IMR-90 (cell line): ENCODE results near the gene TENM4. TPM values are rescaled to one million over a fixed set of nuclear protein-coding genes. Genes with fewer than 3 reads are reported as not detected.
A peak's percentile ranks its signal among the peaks of the same experiment; 100 is the strongest.

Experiments used
- ATAC-seq: fragments of 200-7000 bp; cut with Tn5 transposase; 2 replicates; pipeline ENCODE4 v1.9.1; 2020; ENCODE audit warnings: low read depth, mild to moderate bottlenecking, moderate library complexity
- BruUV-seq: library from RNA; stranded (reverse); fragments of 400-500 nt; replicated peaks from 2 replicates; lab custom pipeline; 2021; lab: Mats Ljungman, UMichigan
- CTCF ChIA-PET: fragments of 300-600 bp; formaldehyde crosslinking; extraction: SDS; loops from one replicate; lab custom pipeline; 2021; ENCODE audit warnings: antibody characterized with exemption; lab: Yijun Ruan, JAX
- POLR2A ChIA-PET: fragments of 300-600 bp; sonication (Branson Sonifier 250); formaldehyde crosslinking; loops from one replicate; lab custom pipeline; 2022; ENCODE audit warnings: antibody characterized with exemption; ENCODE audit not compliant: unreplicated experiment; lab: Charles Lee
- DNase-seq: peaks from one replicate; pipeline ENCODE4 v3.0.0; 2013
- H2AFZ ChIP-seq: replicated peaks from 2 replicates; pipeline ENCODE3; 2013; ENCODE audit warnings: low read length, mild to moderate bottlenecking; ENCODE audit not compliant: poor library complexity
- H2AK5ac ChIP-seq: 2 replicates; pipeline ENCODE4 v1.6.1; 2013; ENCODE audit warnings: low read depth, low read length, inconsistent platforms
- H2AK9ac ChIP-seq: replicated peaks from 2 replicates; pipeline ENCODE3; 2013; ENCODE audit warnings: mild to moderate bottlenecking, low read depth, low read length, moderate library complexity; ENCODE audit not compliant: poor library complexity
- H2BK120ac ChIP-seq: 2 replicates; pipeline ENCODE4 v1.6.1; 2013; ENCODE audit warnings: low read depth, low read length, inconsistent platforms
- H2BK15ac ChIP-seq: 3 replicates; pipeline ENCODE4 v1.6.1; 2013; ENCODE audit warnings: low read depth, low read length, inconsistent platforms
- H2BK20ac ChIP-seq: 2 replicates; pipeline ENCODE4 v1.6.1; 2013; ENCODE audit warnings: low read depth, mild to moderate bottlenecking, inconsistent platforms, low read length, moderate library complexity
- H2BK5ac ChIP-seq: 2 replicates; pipeline ENCODE4 v1.6.1; 2013; ENCODE audit warnings: mild to moderate bottlenecking, low read depth, low read length, inconsistent platforms; ENCODE audit not compliant: poor library complexity, severe bottlenecking
- H3K14ac ChIP-seq: replicated peaks from 2 replicates; pipeline ENCODE4 v1.6.1; 2013; ENCODE audit warnings: low read depth, low read length, inconsistent platforms
- H3K18ac ChIP-seq: 2 replicates; pipeline ENCODE4 v1.6.1; 2013; ENCODE audit warnings: low read depth, low read length, control low read depth
- H3K23ac ChIP-seq: 2 replicates; pipeline ENCODE4 v1.6.1; 2013; ENCODE audit warnings: low read depth, low read length, inconsistent platforms
- H3K27ac ChIP-seq: 2 replicates; pipeline ENCODE4 v1.5.1; 2013; ENCODE audit warnings: mild to moderate bottlenecking, control low read depth, low read length; ENCODE audit not compliant: insufficient read depth
- H3K27me3 ChIP-seq: 2 replicates; pipeline ENCODE4 v1.6.1; 2013; ENCODE audit warnings: low read length; ENCODE audit not compliant: control insufficient read depth, insufficient read depth
- H3K36me3 ChIP-seq: 2 replicates; pipeline ENCODE4 v1.6.1; 2013; ENCODE audit warnings: low read length, mixed read lengths; ENCODE audit not compliant: control insufficient read depth, insufficient read depth
- H3K4ac ChIP-seq: 2 replicates; pipeline ENCODE4 v1.6.1; 2013; ENCODE audit warnings: low read depth, low read length, inconsistent platforms
- H3K4me1 ChIP-seq: 2 replicates; pipeline ENCODE4 v1.6.1; 2013; ENCODE audit warnings: low read length, mixed read lengths; ENCODE audit not compliant: control insufficient read depth, insufficient read depth
- H3K4me2 ChIP-seq: 2 replicates; pipeline ENCODE4 v1.6.1; 2013; ENCODE audit warnings: low read depth, mild to moderate bottlenecking, control low read depth, low read length, moderate library complexity
- H3K4me3 ChIP-seq: 2 replicates; pipeline ENCODE4 v1.5.1; 2013; ENCODE audit warnings: low read depth, mild to moderate bottlenecking, control low read depth, low read length, moderate library complexity; ENCODE audit not compliant: insufficient read depth
- H3K56ac ChIP-seq: 2 replicates; pipeline ENCODE4 v1.6.1; 2013; ENCODE audit warnings: low read length, inconsistent platforms; ENCODE audit not compliant: insufficient read depth; ENCODE audit errors: extremely low read depth
- H3K79me1 ChIP-seq, 2 experiments: 2 replicates each; pipeline ENCODE4 v1.6.1; 2013; ENCODE audit warnings: low read length in 2 of 2, inconsistent platforms in 1 of 2, low read depth in 1 of 2
- H3K9ac ChIP-seq: 2 replicates; pipeline ENCODE4 v1.6.1; 2013; ENCODE audit warnings: low read depth, low read length, control low read depth
- H3K9me1 ChIP-seq: 2 replicates; pipeline ENCODE4 v1.6.1; 2013; ENCODE audit warnings: low read length, inconsistent platforms; ENCODE audit not compliant: insufficient read depth
- H3K9me3 ChIP-seq: 2 replicates; pipeline ENCODE4 v1.6.1; 2013; ENCODE audit warnings: low read length; ENCODE audit not compliant: control insufficient read depth, insufficient read depth
- H4K20me1 ChIP-seq: 2 replicates; pipeline ENCODE4 v1.6.1; 2013; ENCODE audit warnings: low read length, inconsistent platforms; ENCODE audit not compliant: insufficient read depth
- H4K5ac ChIP-seq: 2 replicates; pipeline ENCODE4 v1.6.1; 2013; ENCODE audit warnings: mild to moderate bottlenecking, low read depth, low read length, control low read depth
- H4K8ac ChIP-seq, 2 experiments: 2 replicates each; pipeline ENCODE4 v1.6.1; 2013; ENCODE audit warnings: low read depth in 2 of 2, low read length in 2 of 2, control low read depth in 1 of 2, inconsistent platforms in 1 of 2
- H4K91ac ChIP-seq: 2 replicates; pipeline ENCODE4 v1.6.1; 2013; ENCODE audit warnings: low read depth, low read length, inconsistent platforms; ENCODE audit not compliant: insufficient read depth
- CEBPB ChIP-seq: IDR thresholded peaks from 2 replicates; pipeline ENCODE4 v1.6.1; 2012; ENCODE audit warnings: low read depth, low read length, improper control_type of control experiment
- SMC3 ChIP-seq: fragments of 150-350 bp; IDR thresholded peaks from 2 replicates; pipeline ENCODE4 v1.6.1; 2016; ENCODE audit warnings: low read depth, mild to moderate bottlenecking, antibody characterized with exemption, low read length, moderate library complexity
- WGBS, 2 experiments: methylation state at CpG; one replicate each; pipeline versions ENCODE4 v1.1.5 to v1.1.7; 2013; ENCODE audit warnings: missing lambda C conversion rate in 2 of 2; ENCODE audit not compliant: insufficient read length in 1 of 2; ENCODE audit errors: extremely low coverage in 2 of 2; 5-methylcytosine and 5-hydroxymethylcytosine counted together
- dilution Hi-C: fragments of 300-500 bp; cut with HindIII; formaldehyde crosslinking; loops from one replicate; pipeline ENCODE4 v1.14.3; 2018; ENCODE audit warnings: low sequenced_read_pairs; ENCODE audit not compliant: unreplicated experiment
- in situ Hi-C: fragments of 300-500 bp; cut with MboI; formaldehyde crosslinking; loops from 3 replicates; pipeline ENCODE4 v1.14.3; 2019; ENCODE audit warnings: low sequenced_read_pairs, inconsistent platforms, mixed read lengths
- intact Hi-C: fragments of 100-400 bp; cut with micrococcal nuclease; formaldehyde crosslinking; loops from 2 replicates; pipeline ENCODE4 v1.10.0; 2022
- polyA plus RNA-seq, 3 experiments: library from polyadenylated mRNA; depleted of rRNA; stranded (reverse); fragments of >200 nt; gene quantifications; 2 replicates each; pipeline ENCODE4 v1.2.3, GENCODE V29; 2012; ENCODE audit warnings: low replicate concordance in 1 of 3
- total RNA-seq: library from RNA; depleted of rRNA; stranded (reverse); fragments of >200 nt; gene quantifications from 2 replicates; pipeline ENCODE4 v1.2.3, GENCODE V29; 2012

TENM4 gene
- total and polyA plus RNA-seq, 2 of the 4 experiments (the other 2 are of a cell fraction): 7.4 to 9.0 TPM

GRCh38 chr11:78615724-78616123 lies 825.1 kb downstream of the TENM4 start:
- Histone ChIP-seq H3K9me1 (no peaks in the 10 kb centered on the region), H3K4me1 (no peaks in the 10 kb centered on the region), H3K14ac (no peak overlapping the region), H2BK120ac (no peak overlapping the region), H3K27me3 (no peaks in the 10 kb centered on the region; the same call in none of the 2 replicates), H3K36me3 (no peaks in the 10 kb centered on the region), H4K20me1 (no peaks in the 10 kb centered on the region), H3K9ac (no peak overlapping the region), H2AK9ac (no peak overlapping the region), H3K27ac (no peak overlapping the region), H3K79me1 (no peaks in the 10 kb centered on the region), H3K23ac (no peak overlapping the region), H3K56ac (no peak overlapping the region), H3K18ac (no peak overlapping the region), H3K9me3 (peaks cover 5% of the 10 kb centered on the region), H3K4me2 (no peak overlapping the region), H2AFZ (no peak overlapping the region), H2BK5ac (no peak overlapping the region), H4K5ac (no peak overlapping the region), H2BK15ac (no peak overlapping the region), H4K8ac (no peak overlapping the region), H4K91ac (no peak overlapping the region), H2BK20ac (no peak overlapping the region), H3K4ac (no peak overlapping the region), H2AK5ac (no peak overlapping the region), H3K4me3 (no peak overlapping the region)
- no CpG with 5 or more reads among the region's 1 CpG for WGBS, 2 experiments
- dilution Hi-C loops (no loop called here), intact Hi-C loops (no loop called here), in situ Hi-C loops (no loop called here)
- ChIA-PET POLR2A (no interaction called here), CTCF (no interaction called here)
- no peak for DNase-seq
- no peak for ATAC-seq
- TF ChIP-seq SMC3: no peak
- peak; percentile 76 for TF ChIP-seq CEBPB
- no TSS peak for BruUV-seq
